ENCODE data around the gene RASGRF2.
"Not testable (repeated sequence)": the region's sequence is repeated elsewhere in the genome, so short reads cannot be mapped to it uniquely, and the experiment has no call there.

RASGRF2 gene

GRCh38 chr5:81022688-81023084, 62.5 kb downstream of the RASGRF2 start:
- FAIRE-seq, result no peak
- no peak for TF ChIP-seq POLR2A (IDR thresholded peaks at IDR 0.05; ENCODE audit: low read depth, low read length)
- no peak for TF ChIP-seq POLR2AphosphoS5 (IDR thresholded peaks at IDR 0.05; ENCODE audit: low read depth, low read length)
- no peak for TF ChIP-seq TAF1 (IDR thresholded peaks at IDR 0.05; ENCODE audit: borderline replicate concordance, low read depth, low read length)
- no peak for DNase-seq (ENCODE audit: insufficient read length)

DNA sequence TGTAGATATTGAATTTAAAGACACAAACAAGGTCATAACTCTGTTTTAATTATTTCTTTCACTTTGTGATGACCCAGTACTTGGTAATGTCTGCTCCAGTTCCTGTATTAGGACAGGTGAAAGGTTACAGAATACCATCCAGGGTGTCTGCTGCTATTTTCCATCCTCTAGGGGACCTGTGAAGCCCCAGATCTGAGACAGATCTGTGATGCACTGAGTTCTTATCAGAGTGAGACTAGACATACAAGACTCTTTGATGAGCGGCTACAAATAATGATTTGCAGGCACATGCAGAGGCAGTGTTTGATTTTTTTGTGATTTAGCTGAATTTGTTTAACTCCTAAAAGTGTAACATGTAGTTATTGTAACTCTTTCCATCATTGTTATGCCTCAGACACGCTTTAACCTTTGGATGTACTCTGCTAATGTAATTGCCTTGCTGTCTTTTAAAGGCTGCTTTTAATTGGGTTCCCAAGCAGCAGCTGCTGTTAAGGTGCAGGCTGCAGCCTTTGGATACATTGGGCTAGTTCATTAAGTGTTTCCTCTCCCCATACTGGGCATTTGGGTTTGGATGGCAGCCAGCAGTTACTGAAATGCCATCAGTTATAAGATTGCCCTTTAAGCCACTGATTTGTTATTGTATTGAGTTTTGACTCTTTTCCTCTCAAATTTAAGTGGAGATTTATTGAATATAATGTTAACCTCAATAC, 63.3 kb downstream of the RASGRF2 start:
- no peak for FAIRE-seq

GRCh38 chr5:81027481-81028058, 67.4 kb downstream of the RASGRF2 start:
- DNase-seq (ENCODE audit: insufficient read length) (no peak), FAIRE-seq (no peak)
- TF ChIP-seq POLR2A (IDR thresholded peaks at IDR 0.05; ENCODE audit: low read depth, low read length), result no peak
- no peak for TF ChIP-seq TAF1 (IDR thresholded peaks at IDR 0.05; ENCODE audit: borderline replicate concordance, low read depth, low read length)
- TF ChIP-seq POLR2AphosphoS5 (IDR thresholded peaks at IDR 0.05; ENCODE audit: low read depth, low read length), result no peak

More for the DNA sequence above, 63.3 kb downstream of the RASGRF2 start:
- TF ChIP-seq TAF1 (IDR thresholded peaks at IDR 0.05; ENCODE audit: borderline replicate concordance, low read depth, low read length), result no peak
- TF ChIP-seq POLR2AphosphoS5 (IDR thresholded peaks at IDR 0.05; ENCODE audit: low read depth, low read length), result no peak
- TF ChIP-seq POLR2A (IDR thresholded peaks at IDR 0.05; ENCODE audit: low read depth, low read length), result no peak
- DNase-seq (ENCODE audit: insufficient read length), result no peak

DNA sequence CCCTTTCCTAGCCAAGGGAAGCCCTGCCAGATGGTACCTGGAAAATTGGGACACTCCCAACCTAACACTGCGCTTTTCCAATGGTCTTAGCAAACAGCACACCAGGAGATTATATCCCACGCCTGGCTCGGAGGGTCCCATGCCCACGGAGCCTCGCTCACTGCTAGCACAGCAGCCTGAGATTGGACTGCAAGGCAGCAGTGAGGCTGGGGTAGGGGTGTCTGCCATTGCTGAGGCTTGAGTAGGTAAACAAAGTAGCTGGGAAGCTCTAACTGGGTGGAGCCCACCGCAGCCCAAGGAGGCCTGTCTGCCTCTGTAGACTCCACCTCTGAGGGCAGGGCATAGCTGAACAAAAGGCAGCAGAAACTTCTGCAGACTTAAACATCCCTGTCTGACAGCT, 68.7 kb downstream of the RASGRF2 start:
- DNase-seq (ENCODE audit: insufficient read length); FAIRE-seq: not testable (repeated sequence)

DNA sequence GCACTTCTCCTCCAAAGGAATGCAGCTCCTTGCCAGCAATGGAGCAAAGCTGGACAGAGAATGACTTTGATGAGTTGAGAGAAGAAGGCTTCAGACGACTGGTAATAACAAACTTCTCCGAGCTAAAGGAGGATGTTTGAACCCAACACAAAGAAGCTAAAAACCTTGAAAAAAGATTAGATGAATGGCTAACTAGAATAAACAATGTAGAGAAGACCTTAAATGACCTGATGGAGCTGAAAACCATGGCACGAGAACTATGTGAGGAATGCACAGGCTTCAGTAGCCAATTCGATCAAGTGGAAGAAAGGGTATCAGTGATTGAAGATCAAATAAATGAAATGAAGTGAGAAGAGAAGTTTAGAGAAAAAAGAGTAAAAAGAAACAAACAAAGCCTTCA, 69.6 kb downstream of the RASGRF2 start:
- DNase-seq (ENCODE audit: insufficient read length); FAIRE-seq: not testable (repeated sequence)

DNA sequence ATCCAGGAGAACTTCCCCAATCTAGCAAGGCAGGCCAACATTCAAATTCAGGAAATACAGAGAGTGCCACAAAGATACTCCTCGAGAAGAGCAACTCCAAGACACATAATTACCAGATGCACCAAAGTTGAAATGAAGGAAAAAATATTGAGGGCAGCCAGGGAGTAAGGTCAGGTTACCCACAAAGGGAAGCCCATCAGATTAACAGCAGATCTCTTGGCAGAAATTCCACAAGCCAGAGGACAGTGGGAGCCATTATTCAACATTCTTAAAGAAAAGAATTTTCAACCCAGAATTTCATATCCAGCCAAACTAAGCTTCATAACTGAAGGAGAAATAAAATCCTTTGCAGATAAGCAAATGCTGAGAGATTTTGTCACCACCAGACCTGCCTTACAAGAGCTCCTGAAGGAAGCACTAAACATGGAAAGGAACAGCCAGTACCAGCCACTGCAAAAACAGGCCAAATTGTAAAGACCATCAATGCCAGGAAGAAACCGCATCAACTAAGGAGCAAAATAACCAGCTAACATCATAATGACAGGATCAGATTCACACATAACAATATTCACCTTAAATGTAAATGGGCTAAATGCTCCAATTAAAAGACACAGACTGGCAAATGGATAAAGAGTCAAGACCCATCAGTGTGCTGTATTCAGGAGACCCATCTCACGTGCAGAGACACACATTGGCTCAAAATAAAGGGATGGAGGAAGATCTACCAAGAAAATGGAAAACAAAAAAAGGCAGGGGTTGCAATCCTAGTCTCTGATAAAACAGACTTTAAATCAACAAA, 70.3 kb downstream of the RASGRF2 start:
- not testable (repeated sequence) for DNase-seq (ENCODE audit: insufficient read length); FAIRE-seq

DNA sequence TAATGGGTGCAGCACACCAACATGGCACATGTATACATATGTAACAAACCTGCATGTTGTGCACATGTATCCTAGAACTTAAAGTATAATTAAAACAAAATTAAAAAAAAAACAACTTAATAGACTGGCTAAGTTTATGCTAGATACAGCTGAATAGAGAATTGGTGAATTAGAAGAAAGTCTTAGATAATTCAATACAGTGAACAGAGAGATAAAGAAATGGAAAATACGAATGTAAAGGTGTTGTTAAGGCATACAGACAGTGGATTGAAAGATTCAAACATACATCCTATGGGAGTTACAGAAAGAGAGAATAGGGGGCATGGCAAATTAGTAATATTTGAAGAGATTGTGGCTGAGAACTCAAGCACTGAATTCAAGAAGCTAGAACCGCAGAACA, 75.4 kb downstream of the RASGRF2 start:
- TF ChIP-seq TAF1 (IDR thresholded peaks at IDR 0.05; ENCODE audit: borderline replicate concordance, low read depth, low read length) (no peak), POLR2AphosphoS5 (IDR thresholded peaks at IDR 0.05; ENCODE audit: low read depth, low read length) (no peak), POLR2A (IDR thresholded peaks at IDR 0.05; ENCODE audit: low read depth, low read length) (no peak)
- FAIRE-seq (no peak), DNase-seq (ENCODE audit: insufficient read length) (no peak)

DNA sequence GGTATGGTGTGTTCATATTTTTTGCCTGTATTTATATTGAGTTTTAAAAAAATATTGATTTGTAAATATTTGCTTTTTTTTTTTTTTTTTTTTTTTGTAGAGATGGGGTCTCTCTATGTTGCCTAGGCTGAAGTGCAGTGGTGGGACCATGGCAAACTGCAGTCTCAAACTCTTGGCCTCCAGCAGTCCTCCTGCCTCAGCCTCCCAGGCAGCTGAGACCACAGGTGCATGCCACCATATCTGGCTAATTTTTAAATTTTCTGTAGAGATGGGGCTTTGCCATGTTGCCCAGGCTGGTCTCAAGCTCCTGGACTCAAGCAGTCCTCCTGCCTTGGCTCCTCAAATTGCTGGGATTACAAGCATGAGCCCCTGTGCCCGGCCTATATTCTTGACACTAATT, 78.3 kb downstream of the RASGRF2 start:
- TF ChIP-seq POLR2A (IDR thresholded peaks at IDR 0.05; ENCODE audit: low read depth, low read length), result no peak
- TF ChIP-seq POLR2AphosphoS5 (IDR thresholded peaks at IDR 0.05; ENCODE audit: low read depth, low read length), result no peak
- no peak for TF ChIP-seq TAF1 (IDR thresholded peaks at IDR 0.05; ENCODE audit: borderline replicate concordance, low read depth, low read length)
- no peak for FAIRE-seq
- no peak for DNase-seq (ENCODE audit: insufficient read length)

- no peak for DNase-seq (ENCODE audit: insufficient read length)
- no peak for FAIRE-seq
- TF ChIP-seq POLR2AphosphoS5 (IDR thresholded peaks at IDR 0.05; ENCODE audit: low read depth, low read length) (no peak), POLR2A (IDR thresholded peaks at IDR 0.05; ENCODE audit: low read depth, low read length) (no peak), TAF1 (IDR thresholded peaks at IDR 0.05; ENCODE audit: borderline replicate concordance, low read depth, low read length) (no peak)
Measured at GRCh38 chr5:81044868-81045267, 84.7 kb downstream of the RASGRF2 start.

DNA sequence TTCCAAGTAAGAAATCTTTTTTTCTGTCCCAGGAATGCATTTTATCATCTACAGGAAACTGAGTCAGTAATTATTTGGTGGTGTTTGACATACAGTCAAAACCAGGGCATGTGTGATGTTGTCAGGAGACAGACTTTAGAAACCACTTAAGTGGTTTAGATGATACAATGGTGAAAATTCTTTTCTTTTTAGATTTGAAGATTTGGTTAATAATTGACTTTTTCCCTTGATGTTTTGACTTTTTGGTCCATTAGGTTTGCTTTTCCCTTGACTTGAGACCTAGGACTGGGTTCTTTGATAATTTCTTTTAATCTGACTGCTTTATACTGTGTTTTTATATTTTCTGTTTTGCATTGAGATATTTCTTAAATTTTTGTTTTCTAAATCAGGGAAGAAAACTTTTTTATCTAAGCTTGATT, 85.2 kb downstream of the RASGRF2 start:
- DNase-seq (ENCODE audit: insufficient read length) (no peak), FAIRE-seq (no peak)
- TF ChIP-seq TAF1 (IDR thresholded peaks at IDR 0.05; ENCODE audit: borderline replicate concordance, low read depth, low read length), result no peak
- TF ChIP-seq POLR2AphosphoS5 (IDR thresholded peaks at IDR 0.05; ENCODE audit: low read depth, low read length), result no peak

DNA sequence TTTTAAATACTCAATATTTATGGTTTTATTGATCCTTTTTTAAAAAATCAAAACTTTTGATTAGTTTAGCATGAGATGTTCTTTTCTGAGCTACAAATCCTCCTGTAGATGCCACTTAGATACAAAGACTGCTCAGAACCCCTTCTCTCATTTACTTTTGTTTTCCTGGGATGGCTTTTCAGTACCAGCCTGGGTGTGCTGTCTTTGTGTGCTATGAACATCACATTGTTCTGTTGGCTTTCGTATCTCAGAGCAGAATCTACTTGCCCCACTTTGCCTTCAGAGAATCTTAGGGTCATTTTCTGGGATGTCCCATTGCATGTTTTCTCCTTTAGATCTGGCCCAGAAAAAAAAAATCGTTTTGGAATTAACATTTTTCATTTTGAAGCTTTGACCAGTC, 85.9 kb downstream of the RASGRF2 start:
- no peak for FAIRE-seq
- DNase-seq (ENCODE audit: insufficient read length), result no peak
- TF ChIP-seq POLR2A (IDR thresholded peaks at IDR 0.05; ENCODE audit: low read depth, low read length) (no peak), POLR2AphosphoS5 (IDR thresholded peaks at IDR 0.05; ENCODE audit: low read depth, low read length) (no peak), TAF1 (IDR thresholded peaks at IDR 0.05; ENCODE audit: borderline replicate concordance, low read depth, low read length) (no peak)

DNA sequence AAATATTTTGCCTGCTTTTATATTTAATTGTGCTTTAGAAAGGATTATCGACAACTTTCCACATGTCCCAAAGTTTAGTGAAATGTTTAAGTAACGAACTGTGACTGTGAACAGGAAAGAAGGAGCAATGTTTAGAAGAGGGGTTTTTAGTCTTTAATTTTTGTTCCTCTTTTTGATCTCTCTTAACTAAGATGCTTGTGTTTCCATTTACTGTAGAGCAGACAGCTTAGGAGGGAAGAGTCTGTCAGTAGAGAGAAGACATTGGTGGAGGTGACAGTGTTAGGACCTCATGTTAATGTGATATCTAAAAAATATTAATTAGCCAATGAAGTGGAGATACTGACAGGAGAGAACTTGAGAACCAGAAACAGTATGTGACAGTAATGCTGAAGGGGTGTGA, 92.2 kb downstream of the RASGRF2 start:
- DNase-seq (ENCODE audit: insufficient read length) (no peak), FAIRE-seq (no peak)
- TF ChIP-seq TAF1 (IDR thresholded peaks at IDR 0.05; ENCODE audit: borderline replicate concordance, low read depth, low read length) (no peak), POLR2A (IDR thresholded peaks at IDR 0.05; ENCODE audit: low read depth, low read length) (no peak), POLR2AphosphoS5 (IDR thresholded peaks at IDR 0.05; ENCODE audit: low read depth, low read length) (no peak)

- not testable (repeated sequence) for DNase-seq (ENCODE audit: insufficient read length); FAIRE-seq
Measured at GRCh38 chr5:81053282-81053681, 93.1 kb downstream of the RASGRF2 start.
